A549 (cell line): ENCODE results near the gene NECTIN4. TPM values are rescaled to one million over a fixed set of nuclear protein-coding genes. Genes with fewer than 3 reads are reported as not detected.

Experiments
- ATAC-seq, 2 experiments: fragments of 200-7000 bp in 1 of 2; fragments of >200 bp in 1 of 2; cut with Nextera tagmentation in 1 of 2; cut with Tn5 transposase in 1 of 2; 3 replicates each; pipeline versions ENCODE4 v1.8.0 to v1.9.1; 2018 to 2020; ENCODE audit warnings: mild to moderate bottlenecking in 1 of 2, moderate library complexity in 1 of 2
- CTCF ChIA-PET: fragments of 300-600 bp; sonication (Branson Sonifier 250); formaldehyde crosslinking; extraction: SDS; loops from one replicate; lab custom pipeline; 2021; ENCODE audit warnings: antibody characterized with exemption, inconsistent platforms; lab: Yijun Ruan, JAX
- POLR2A ChIA-PET: fragments of 350-600 bp; formaldehyde crosslinking; extraction: SDS; loops from one replicate; lab custom pipeline; 2021; ENCODE audit warnings: antibody characterized with exemption, inconsistent platforms; lab: Yijun Ruan, JAX
- DNase-seq, 2 experiments: peaks; one replicate each; pipeline versions ENCODE4 v3.0.0 to v3.0.0-alpha.2; 2011 to 2016; ENCODE audit warnings: low read depth in 1 of 2, low spot score in 1 of 2
- FAIRE-seq: peaks from 2 replicates; lab custom pipeline; 2011; peaks lifted over from hg19 to GRCh38; lab: Jason Lieb, UNC
- H3K27ac ChIP-seq, 2 experiments: fragments of >200 bp; sonication (Bioruptor Twin); formaldehyde crosslinking; 3 replicates each; pipeline ENCODE4 v1.5.1; 2016 to 2017
- H3K4me1 ChIP-seq: fragments of >200 bp; sonication (Bioruptor Twin); formaldehyde crosslinking; 3 replicates; pipeline ENCODE4 v1.6.1; 2016
- H3K4me2 ChIP-seq: fragments of >200 bp; sonication (Bioruptor Twin); formaldehyde crosslinking; 3 replicates; pipeline ENCODE4 v1.6.1; 2016
- H3K4me3 ChIP-seq: fragments of >200 bp; sonication (Bioruptor Twin); formaldehyde crosslinking; 3 replicates; pipeline ENCODE4 v1.5.1; 2016
- H3K9me3 ChIP-seq: fragments of >200 bp; sonication (Bioruptor Twin); formaldehyde crosslinking; 3 replicates; pipeline ENCODE4 v1.6.1; 2016
- BHLHE40 ChIP-seq: IDR thresholded peaks from 2 replicates; pipeline ENCODE4 v1.6.1; 2012; ENCODE audit warnings: low read depth, low read length, inconsistent platforms
- CHD4 ChIP-seq: fragments of 200-600 bp; sonication (generic); IDR thresholded peaks from 2 replicates; pipeline ENCODE4 v1.6.1; 2016; ENCODE audit warnings: antibody characterized with exemption, mild to moderate bottlenecking, borderline replicate concordance
- EHF ChIP-seq: fragments of 250-450 bp; sonication (Bioruptor Pico); IDR thresholded peaks from 2 replicates; pipeline ENCODE4 v1.5.0; 2020; ENCODE audit warnings: mild to moderate bottlenecking
- EHMT2 ChIP-seq: fragments of 200-600 bp; sonication (generic); IDR thresholded peaks from 2 replicates; pipeline ENCODE4 v1.6.1; 2016; ENCODE audit warnings: antibody characterized with exemption, low read depth, mild to moderate bottlenecking, moderate library complexity
- ELK1 ChIP-seq: fragments of 150-350 bp; IDR thresholded peaks from 2 replicates; pipeline ENCODE4 v1.6.1; 2014; ENCODE audit warnings: low read depth, mild to moderate bottlenecking, low read length
- EP300 ChIP-seq, 2 experiments: fragments of >200 bp; sonication (Bioruptor Twin); formaldehyde crosslinking; IDR thresholded peaks; 2 replicates in 1 of 2; 3 replicates in 1 of 2; pipeline ENCODE4 v1.6.1; 2016 to 2017
- ESRRA ChIP-seq: fragments of 150-350 bp; IDR thresholded peaks from 2 replicates; pipeline ENCODE4 v1.6.1; 2014; ENCODE audit warnings: mild to moderate bottlenecking, low read length, borderline replicate concordance
- FOSL2 ChIP-seq, 2 experiments: fragments of 450-650 bp in 1 of 2; fragments of >200 bp in 1 of 2; sonication (Bioruptor Twin) in 1 of 2; formaldehyde crosslinking; IDR thresholded peaks; 2 replicates each; pipeline versions ENCODE4 v1.5.0 to v1.6.1; 2016 to 2020; ENCODE audit warnings: mild to moderate bottlenecking in 1 of 2, moderate library complexity in 1 of 2
- GATA3 ChIP-seq: IDR thresholded peaks from 2 replicates; pipeline ENCODE4 v1.6.1; 2012; ENCODE audit warnings: borderline replicate concordance
- HDAC2 ChIP-seq: fragments of 200-600 bp; sonication (generic); IDR thresholded peaks from 2 replicates; pipeline ENCODE4 v1.6.1; 2016
- HMGXB4 ChIP-seq: fragments of 250-450 bp; sonication (Bioruptor Pico); IDR thresholded peaks from 2 replicates; pipeline ENCODE4 v1.5.0; 2021; ENCODE audit warnings: mild to moderate bottlenecking, moderate library complexity, borderline replicate concordance
- HOXB13 ChIP-seq: fragments of 250-450 bp; sonication (Bioruptor Pico); IDR thresholded peaks from 2 replicates; pipeline ENCODE4 v1.5.0; 2020; ENCODE audit warnings: low read depth, mild to moderate bottlenecking, moderate library complexity
- JUN ChIP-seq, 2 experiments: fragments of >200 bp; sonication (Bioruptor Twin); formaldehyde crosslinking; IDR thresholded peaks; 2 replicates in 1 of 2; 3 replicates in 1 of 2; pipeline ENCODE4 v1.6.1; 2016 to 2017
- MAFK ChIP-seq: fragments of 450-650 bp; IDR thresholded peaks from 2 replicates; pipeline ENCODE4 v1.6.1; 2014; ENCODE audit not compliant: partially characterized antibody
- NFE2L2 ChIP-seq: fragments of 150-350 bp; conservative IDR thresholded peaks from 2 replicates; pipeline ENCODE4 v1.6.1; 2014; ENCODE audit warnings: low read length
- POLR2A ChIP-seq: IDR thresholded peaks from 2 replicates; pipeline ENCODE4 v1.6.1; 2012; ENCODE audit warnings: mild to moderate bottlenecking, low read length
- RFX5 ChIP-seq: fragments of 450-650 bp; IDR thresholded peaks from 2 replicates; pipeline ENCODE4 v1.7.1; 2014; ENCODE audit warnings: antibody characterized with exemption, mild to moderate bottlenecking, moderate library complexity
- SMC3 ChIP-seq: fragments of >200 bp; sonication (Bioruptor Twin); formaldehyde crosslinking; IDR thresholded peaks from 3 replicates; pipeline ENCODE4 v1.6.1; 2018; ENCODE audit warnings: inconsistent platforms
- WGBS: methylation state at CpG from one replicate; pipeline ENCODE4 v1.1.6; 2017; ENCODE audit errors: missing lambda C conversion rate; 5-methylcytosine and 5-hydroxymethylcytosine counted together
- polyA plus RNA-seq, 4 experiments: library from polyadenylated mRNA; depleted of rRNA in 3 of 4; stranded (reverse); fragments of >200 nt; fragmentation: RNase III in 1 of 4; extraction: RNeasy Plus Mini Kit Qiagen cat#74134 plus additional on column Dnase treatment in 1 of 4; gene quantifications; 2 replicates in 3 of 4; 3 replicates in 1 of 4; pipeline ENCODE4 v1.2.3, GENCODE V29; 2011 to 2017
- TF ChIP-seq, protein P1 (sequence below): fragments of >200 bp; sonication (Bioruptor Twin); formaldehyde crosslinking; IDR thresholded peaks from 2 replicates; pipeline ENCODE4 v1.6.1; 2016
- TF ChIP-seq, protein P2 (sequence below): fragments of >200 bp; sonication (Bioruptor Twin); formaldehyde crosslinking; IDR thresholded peaks from 3 replicates; pipeline ENCODE4 v1.5.1; 2016
- TF ChIP-seq, protein P3 (sequence below): IDR thresholded peaks from 2 replicates; pipeline ENCODE4 v1.6.1; 2012; ENCODE audit warnings: low read depth, borderline replicate concordance

Gene NECTIN4
- polyA plus RNA-seq, 2 of the 4 experiments (the other 2 are of a cell fraction) = 1.5 to 4.3 TPM

- H3K4me3 ChIP-seq = no peak overlapping the region
- POLR2A ChIA-PET = no interaction called here
- TF ChIP-seq EHF (CRISPR knock-in tag) (no peak), FOSL2 (IDR thresholded peaks at IDR 0.05) (no peak), FOSL2 (CRISPR knock-in tag; IDR thresholded peaks at IDR 0.05) (no peak), GATA3 (no peak), HMGXB4 (CRISPR knock-in tag) (no peak), RFX5 (no peak), ESRRA (no peak), CHD4 (no peak), EHMT2 (no peak), BHLHE40 (no peak), HDAC2 (no peak), SMC3 (no peak), EP300 (IDR thresholded peaks at IDR 0.05) (no peak), ELK1 (no peak), MAFK (no peak), HOXB13 (CRISPR knock-in tag) (no peak), JUN (IDR thresholded peaks at IDR 0.05) (no peak), POLR2A (no peak)
- TF ChIP-seq, protein P1, sequence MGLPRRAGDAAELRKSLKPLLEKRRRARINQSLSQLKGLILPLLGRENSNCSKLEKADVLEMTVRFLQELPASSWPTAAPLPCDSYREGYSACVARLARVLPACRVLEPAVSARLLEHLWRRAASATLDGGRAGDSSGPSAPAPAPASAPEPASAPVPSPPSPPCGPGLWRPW = no peak
- TF ChIP-seq, protein P2, sequence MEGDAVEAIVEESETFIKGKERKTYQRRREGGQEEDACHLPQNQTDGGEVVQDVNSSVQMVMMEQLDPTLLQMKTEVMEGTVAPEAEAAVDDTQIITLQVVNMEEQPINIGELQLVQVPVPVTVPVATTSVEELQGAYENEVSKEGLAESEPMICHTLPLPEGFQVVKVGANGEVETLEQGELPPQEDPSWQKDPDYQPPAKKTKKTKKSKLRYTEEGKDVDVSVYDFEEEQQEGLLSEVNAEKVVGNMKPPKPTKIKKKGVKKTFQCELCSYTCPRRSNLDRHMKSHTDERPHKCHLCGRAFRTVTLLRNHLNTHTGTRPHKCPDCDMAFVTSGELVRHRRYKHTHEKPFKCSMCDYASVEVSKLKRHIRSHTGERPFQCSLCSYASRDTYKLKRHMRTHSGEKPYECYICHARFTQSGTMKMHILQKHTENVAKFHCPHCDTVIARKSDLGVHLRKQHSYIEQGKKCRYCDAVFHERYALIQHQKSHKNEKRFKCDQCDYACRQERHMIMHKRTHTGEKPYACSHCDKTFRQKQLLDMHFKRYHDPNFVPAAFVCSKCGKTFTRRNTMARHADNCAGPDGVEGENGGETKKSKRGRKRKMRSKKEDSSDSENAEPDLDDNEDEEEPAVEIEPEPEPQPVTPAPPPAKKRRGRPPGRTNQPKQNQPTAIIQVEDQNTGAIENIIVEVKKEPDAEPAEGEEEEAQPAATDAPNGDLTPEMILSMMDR = no peak
- TF ChIP-seq, protein P3, sequence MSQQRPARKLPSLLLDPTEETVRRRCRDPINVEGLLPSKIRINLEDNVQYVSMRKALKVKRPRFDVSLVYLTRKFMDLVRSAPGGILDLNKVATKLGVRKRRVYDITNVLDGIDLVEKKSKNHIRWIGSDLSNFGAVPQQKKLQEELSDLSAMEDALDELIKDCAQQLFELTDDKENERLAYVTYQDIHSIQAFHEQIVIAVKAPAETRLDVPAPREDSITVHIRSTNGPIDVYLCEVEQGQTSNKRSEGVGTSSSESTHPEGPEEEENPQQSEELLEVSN = no peak
- no peak for DNase-seq
- CTCF ChIA-PET = interaction anchor here (1.1 to 12.7 kb wide), 4 partner anchors 7 to 75 kb away, joined by 3 to 167 read pairs (median 40); partner anchors contain the start of genes ARHGAP30 and KLHDC9
- H3K4me1 ChIP-seq = peaks cover 45% of the 10 kb centered on the region
- H3K9me3 ChIP-seq = no peaks in the 10 kb centered on the region
- 93% methylated on average over 5 of the region's 5 CpGs for WGBS
- H3K27ac ChIP-seq = peak overlapping the region in 1 of 2 experiments; percentile 1; a peak in 1 of 6 replicates
- ATAC-seq = no peak
- no peak overlapping the region for H3K4me2 ChIP-seq
- no peak for FAIRE-seq
Measured at GRCh38 chr1:161089938-161090337, 580 bp upstream of the NECTIN4 start.

DNA sequence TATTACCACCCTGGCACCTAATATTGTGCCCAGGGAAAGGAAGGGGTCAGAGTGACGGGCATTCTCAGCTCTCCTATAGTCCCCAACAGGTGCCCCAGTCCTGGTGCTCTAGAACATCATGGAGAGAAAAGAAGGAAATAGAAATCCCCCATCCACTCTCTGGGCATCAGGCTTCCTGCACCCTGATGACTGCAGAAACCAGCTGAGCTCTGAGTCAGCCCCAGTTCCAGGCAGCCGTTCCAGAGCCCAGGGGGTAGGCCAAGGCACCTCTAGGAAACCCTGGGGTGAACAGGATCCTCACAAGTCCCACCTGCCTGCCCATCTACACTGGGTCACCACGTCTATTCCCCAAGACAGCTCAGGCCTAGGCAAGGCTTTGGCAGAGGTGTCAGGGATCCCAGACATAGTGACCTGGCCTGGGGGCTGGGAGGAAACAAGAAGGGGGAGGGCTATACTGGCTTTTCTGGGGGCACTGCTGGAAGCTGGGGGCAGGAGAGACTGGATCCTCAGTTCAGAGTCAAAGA is 709 bp downstream of the NECTIN4 start:
- ATAC-seq (peak; percentile 41 to 44; a peak in 5 of 6 replicates), FAIRE-seq (no peak), DNase-seq (no peak)
- H3K4me1 ChIP-seq = peaks cover 58% of the 10 kb centered on the region
- POLR2A ChIA-PET = interaction anchor here (0.6 kb wide), 1 partner anchor 17 kb away, joined by 3 read pairs; no protein-coding TSS in a partner anchor
- H3K9me3 ChIP-seq = no peaks in the 10 kb centered on the region
- peak overlapping the region; percentile 62 to 78 for H3K27ac ChIP-seq
- no peak overlapping the region for H3K4me2 ChIP-seq
- no peak overlapping the region for H3K4me3 ChIP-seq
- CTCF ChIA-PET = interaction anchor here (0.6 to 12.7 kb wide), 4 partner anchors 8 to 219 kb away, joined by 3 to 167 read pairs (median 39); partner anchors contain the start of genes ARHGAP30, KLHDC9 and USF1
- TF ChIP-seq FOSL2 (IDR thresholded peaks at IDR 0.05) = no peak
- 0 out of 2 replicates have a peak, but pooled peaks have one; percentile 19 for TF ChIP-seq FOSL2 (CRISPR knock-in tag; IDR thresholded peaks at IDR 0.05)
- no peak for TF ChIP-seq NFE2L2
- TF ChIP-seq EHF (CRISPR knock-in tag) = no peak
- TF ChIP-seq, all 56 proteins: peak for 1
- WGBS = 54% methylated on average over 3 of the region's 3 CpGs
